Vagina (tissue), 2 donors: Measurements from ENCODE around the gene TM9SF3. TPM values are rescaled to one million over a fixed set of nuclear protein-coding genes. Genes with fewer than 3 reads are reported as not detected.
"Not testable (repeated sequence)": the region's sequence is repeated elsewhere in the genome, so short reads cannot be mapped to it uniquely, and the experiment has no call there.

Source experiments
- DNase-seq, 2 donors: peaks; one replicate each; pipeline ENCODE4 v3.0.0-alpha.2; 2017; ENCODE audit errors: extremely low spot score in 2 of 2
- H3K27ac ChIP-seq: fragments of 200-600 bp; sonication (generic); one replicate; pipeline ENCODE4 v1.5.1; 2019
- H3K27me3 ChIP-seq: fragments of 200-600 bp; sonication (generic); one replicate; pipeline ENCODE4 v1.5.1; 2019
- H3K36me3 ChIP-seq, 2 donors: fragments of 200-600 bp; sonication (generic); one replicate each; pipeline ENCODE4 v1.5.1; 2017 to 2019
- H3K4me1 ChIP-seq: fragments of 200-600 bp; sonication (generic); one replicate; pipeline ENCODE4 v1.5.1; 2019
- H3K4me3 ChIP-seq, 2 donors: fragments of 200-600 bp; sonication (generic); 1 replicate in 1 of 2; 2 replicates in 1 of 2; pipeline ENCODE4 v1.5.1; 2016 to 2019
- H3K9me3 ChIP-seq: fragments of 200-600 bp; sonication (generic); one replicate; pipeline ENCODE4 v1.5.1; 2019
- CTCF ChIP-seq, 3 experiments: fragments of 450-650 bp in 2 of 3; fragments of 200-600 bp in 1 of 3; sonication (generic) in 1 of 3; IDR thresholded peaks; one replicate each; pipeline ENCODE4 v1.5.1; 2017 to 2019; ENCODE audit warnings: antibody characterized with exemption in 3 of 3, mild to moderate bottlenecking in 2 of 3, moderate library complexity in 2 of 3
- POLR2A ChIP-seq, 2 donors: fragments of 450-650 bp; IDR thresholded peaks; one replicate each; pipeline ENCODE4 v1.6.1; 2017; ENCODE audit warnings: antibody characterized with exemption in 2 of 2, mild to moderate bottlenecking in 2 of 2, moderate library complexity in 2 of 2
- POLR2AphosphoS5 ChIP-seq, 2 donors: sonication (generic); formaldehyde crosslinking; IDR thresholded peaks; one replicate each; pipeline ENCODE4 v1.9.0; 2017; ENCODE audit warnings: antibody characterized with exemption in 2 of 2, mild to moderate bottlenecking in 2 of 2, low read depth in 1 of 2; ENCODE audit not compliant: insufficient read depth in 1 of 2
- intact Hi-C: fragments of 100-400 bp; cut with DNase I; formaldehyde crosslinking; loops from one replicate; pipeline ENCODE4 v1.15.1; 2023
- total RNA-seq: library from RNA; depleted of rRNA; stranded (reverse); fragments of >200 nt; gene quantifications from one replicate; pipeline ENCODE4 v1.2.3, GENCODE V29; 2016

Gene TM9SF3
- total RNA-seq, 1 donor from 2014 or later, result 58.4 TPM

- Histone ChIP-seq H3K27me3 (no peaks in the 10 kb centered on the region), H3K36me3 (peaks cover 0 to 27% of the 10 kb centered on the region in 2 donors), H3K27ac (no peak overlapping the region), H3K9me3 (no peaks in the 10 kb centered on the region), H3K4me1 (no peaks in the 10 kb centered on the region), H3K4me3 (no peak overlapping the region)
- no peak for TF ChIP-seq POLR2A (IDR thresholded peaks at IDR 0.05)
- no peak for TF ChIP-seq CTCF (IDR thresholded peaks at IDR 0.05)
- TF ChIP-seq POLR2AphosphoS5 (IDR thresholded peaks at IDR 0.05; ENCODE audit: insufficient read depth in 1 of 2, low read depth in 1 of 2), result no peak
- DNase-seq, result no peak
- intact Hi-C loops, result no loop called here
Observed at GRCh38 chr10:96560966-96561887, 25.6 kb downstream of the TM9SF3 start.

DNA sequence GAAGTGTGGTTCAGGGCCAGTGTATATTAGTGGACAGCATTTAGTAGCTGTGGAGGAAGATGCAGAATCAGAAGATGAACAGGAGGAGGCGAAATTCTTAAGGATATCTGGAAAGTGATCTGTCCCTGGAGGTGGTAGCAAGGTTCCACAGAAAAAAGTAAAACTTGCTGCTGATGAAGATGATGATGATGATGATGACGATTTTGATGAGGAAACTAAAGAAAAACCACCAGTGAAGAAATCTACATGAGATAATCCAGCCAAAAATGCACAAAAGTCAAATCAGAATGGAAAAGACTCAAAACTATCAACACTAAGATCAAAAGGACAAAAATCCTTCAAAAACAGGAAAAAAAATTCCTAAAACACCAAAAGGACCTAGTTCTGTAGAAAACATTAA, 26.3 kb downstream of the TM9SF3 start:
- TF ChIP-seq POLR2AphosphoS5 (IDR thresholded peaks at IDR 0.05; ENCODE audit: insufficient read depth in 1 of 2, low read depth in 1 of 2) (no peak), CTCF (IDR thresholded peaks at IDR 0.05) (no peak), POLR2A (IDR thresholded peaks at IDR 0.05) (no peak)
- no peaks in the 10 kb centered on the region for H3K9me3 ChIP-seq
- H3K4me3 ChIP-seq, result no peak overlapping the region
- intact Hi-C loops, result no loop called here
- H3K36me3 ChIP-seq, result peaks cover 0 to 27% of the 10 kb centered on the region in 2 donors
- no peak for DNase-seq
- no peaks in the 10 kb centered on the region for H3K4me1 ChIP-seq
- H3K27me3 ChIP-seq, result no peaks in the 10 kb centered on the region
- no peak overlapping the region for H3K27ac ChIP-seq

DNA sequence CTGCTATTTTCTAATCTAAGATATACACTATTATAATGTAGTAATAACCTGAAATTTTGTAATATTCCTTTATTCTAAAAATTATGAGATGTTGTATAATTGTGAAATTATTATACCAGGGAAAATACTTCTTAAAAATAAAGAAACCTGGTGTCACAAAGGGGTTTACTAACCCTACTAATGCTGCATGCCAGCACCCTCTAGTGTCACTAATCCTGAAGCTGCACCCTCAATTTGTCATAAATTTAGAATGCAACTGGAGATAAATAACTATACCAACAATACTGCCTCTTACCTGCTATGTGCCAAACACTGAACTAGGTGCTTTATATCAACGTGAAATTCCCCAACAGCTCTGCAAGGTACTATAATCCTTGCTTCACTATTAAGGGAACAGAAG, 30.8 kb downstream of the TM9SF3 start:
- intact Hi-C loops, result no loop called here
- Histone ChIP-seq H3K27me3 (no peaks in the 10 kb centered on the region), H3K9me3 (no peaks in the 10 kb centered on the region), H3K27ac (no peak overlapping the region), H3K4me3 (no peak overlapping the region), H3K36me3 (peaks cover 0 to 27% of the 10 kb centered on the region in 2 donors), H3K4me1 (no peaks in the 10 kb centered on the region)
- no peak for DNase-seq
- TF ChIP-seq POLR2A (IDR thresholded peaks at IDR 0.05), result no peak
- no peak for TF ChIP-seq POLR2AphosphoS5 (IDR thresholded peaks at IDR 0.05; ENCODE audit: insufficient read depth in 1 of 2, low read depth in 1 of 2)
- TF ChIP-seq CTCF (IDR thresholded peaks at IDR 0.05), result no peak

DNA sequence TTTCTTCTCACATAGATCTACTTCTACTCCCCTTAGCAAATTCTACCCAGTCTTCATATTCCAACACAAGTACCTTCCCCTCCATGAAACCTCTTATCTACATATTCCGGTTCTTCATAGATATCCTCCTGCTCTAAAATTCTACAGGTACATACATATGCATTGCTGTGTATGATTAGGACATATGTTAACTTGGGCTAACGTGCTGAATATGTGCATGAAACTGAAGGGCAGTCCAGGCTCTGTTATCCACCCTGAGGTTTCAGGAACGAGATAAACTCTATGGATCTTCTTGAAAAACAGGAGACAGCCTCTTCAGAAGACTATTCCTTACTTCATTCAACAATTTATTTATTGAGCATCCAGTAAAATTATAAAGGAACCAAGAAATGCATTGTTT, 31.5 kb downstream of the TM9SF3 start:
- H3K27me3 ChIP-seq, result no peaks in the 10 kb centered on the region
- H3K4me1 ChIP-seq, result no peaks in the 10 kb centered on the region
- TF ChIP-seq CTCF (IDR thresholded peaks at IDR 0.05), result no peak
- no peak for TF ChIP-seq POLR2A (IDR thresholded peaks at IDR 0.05)
- no peak for TF ChIP-seq POLR2AphosphoS5 (IDR thresholded peaks at IDR 0.05; ENCODE audit: insufficient read depth in 1 of 2, low read depth in 1 of 2)
- peaks cover 0 to 32% of the 10 kb centered on the region in 2 donors for H3K36me3 ChIP-seq
- DNase-seq, result no peak
- no peak overlapping the region for H3K27ac ChIP-seq
- H3K4me3 ChIP-seq, result no peak overlapping the region
- intact Hi-C loops, result no loop called here
- H3K9me3 ChIP-seq, result no peaks in the 10 kb centered on the region

GRCh38 chr10:96548589-96548988, 38.2 kb downstream of the TM9SF3 start:
- Histone ChIP-seq H3K27ac (no peak overlapping the region), H3K9me3 (no peaks in the 10 kb centered on the region), H3K4me3 (no peak overlapping the region), H3K27me3 (no peaks in the 10 kb centered on the region), H3K4me1 (no peaks in the 10 kb centered on the region), H3K36me3 (peaks cover 0 to 37% of the 10 kb centered on the region in 2 donors)
- no peak for TF ChIP-seq POLR2AphosphoS5 (IDR thresholded peaks at IDR 0.05; ENCODE audit: insufficient read depth in 1 of 2, low read depth in 1 of 2)
- no peak for TF ChIP-seq CTCF (IDR thresholded peaks at IDR 0.05)
- no peak for TF ChIP-seq POLR2A (IDR thresholded peaks at IDR 0.05)
- intact Hi-C loops, result no loop called here
- no peak for DNase-seq

GRCh38 chr10:96545558-96545957, 41.3 kb downstream of the TM9SF3 start:
- H3K27ac ChIP-seq, intact Hi-C loops, DNase-seq, H3K4me3 ChIP-seq, H3K4me1 ChIP-seq, H3K27me3 ChIP-seq, H3K9me3 ChIP-seq: not testable (repeated sequence)
- H3K36me3 ChIP-seq, result peaks cover 0 to 39% of the 10 kb centered on the region in 2 donors
